ENCODE data around the gene SNX20. TPM values are rescaled to one million over a fixed set of nuclear protein-coding genes. Genes with fewer than 3 reads are reported as not detected.

SNX20 gene
- total RNA-seq, 2 experiments from 2014 or later = 55.4 to 56.9 TPM

GRCh38 chr16:50712956-50713355, 31.8 kb upstream of the SNX20 start:
- no peak overlapping the region for H3K27ac Mint-ChIP-seq
- no peaks in the 10 kb centered on the region for H3K9me3 Mint-ChIP-seq
- no peaks in the 10 kb centered on the region for H3K27me3 Mint-ChIP-seq
- H3K36me3 Mint-ChIP-seq = peaks cover 35% of the 10 kb centered on the region
- ChIA-PET CTCF (no interaction called here), POLR2A (no interaction called here)
- peaks cover 48% of the 10 kb centered on the region for H3K4me1 Mint-ChIP-seq (ENCODE audit: low read depth)
- DNase-seq = no peak
- H3K4me3 Mint-ChIP-seq = no peak overlapping the region
- intact Hi-C loops (cut with micrococcal nuclease) = no loop called here

- ChIA-PET CTCF (no interaction called here), POLR2A (no interaction called here)
- Mint-ChIP-seq H3K36me3 (peaks cover 33% of the 10 kb centered on the region), H3K4me3 (no peak overlapping the region), H3K27ac (no peak overlapping the region), H3K4me1 (ENCODE audit: low read depth) (peaks cover 52% of the 10 kb centered on the region), H3K9me3 (no peaks in the 10 kb centered on the region), H3K27me3 (no peaks in the 10 kb centered on the region)
- intact Hi-C loops (cut with micrococcal nuclease) = no loop called here
- no peak for DNase-seq
Measured at GRCh38 chr16:50712560-50712898, 31.4 kb upstream of the SNX20 start.

GRCh38 chr16:50711862-50712559, 30.9 kb upstream of the SNX20 start:
- H3K27me3 Mint-ChIP-seq = no peaks in the 10 kb centered on the region
- peaks cover 35% of the 10 kb centered on the region for H3K36me3 Mint-ChIP-seq
- no peaks in the 10 kb centered on the region for H3K9me3 Mint-ChIP-seq
- H3K4me3 Mint-ChIP-seq = no peak overlapping the region
- ChIA-PET CTCF (no interaction called here), POLR2A (no interaction called here)
- no peak for DNase-seq
- peaks cover 56% of the 10 kb centered on the region for H3K4me1 Mint-ChIP-seq (ENCODE audit: low read depth)
- no peak overlapping the region for H3K27ac Mint-ChIP-seq
- intact Hi-C loops (cut with micrococcal nuclease) = no loop called here

GRCh38 chr16:50711040-50711439, 29.9 kb upstream of the SNX20 start:
- peaks cover 55% of the 10 kb centered on the region for H3K4me1 Mint-ChIP-seq (ENCODE audit: low read depth)
- CTCF ChIA-PET = no interaction called here

GRCh38 chr16:50709980-50710379, 28.9 kb upstream of the SNX20 start:
- Mint-ChIP-seq H3K27ac (peak overlapping the region; percentile 94), H3K36me3 (peaks cover 44% of the 10 kb centered on the region), H3K4me1 (ENCODE audit: low read depth) (peaks cover 66% of the 10 kb centered on the region), H3K4me3 (no peak overlapping the region), H3K9me3 (peaks cover 7% of the 10 kb centered on the region), H3K27me3 (no peaks in the 10 kb centered on the region)
- ChIA-PET CTCF (interaction anchor here (1.4 kb wide), 1 partner anchor 10 kb away, joined by 4 read pairs; no protein-coding TSS in a partner anchor), POLR2A (no interaction called here)
- intact Hi-C loops (cut with micrococcal nuclease) = no loop called here
- DNase-seq = no peak

More at GRCh38 chr16:50711040-50711439, 29.9 kb upstream of the SNX20 start:
- DNase-seq = no peak
- H3K27ac Mint-ChIP-seq = no peak overlapping the region
- H3K4me3 Mint-ChIP-seq = no peak overlapping the region
- intact Hi-C loops (cut with micrococcal nuclease) = no loop called here
- POLR2A ChIA-PET = no interaction called here
- no peaks in the 10 kb centered on the region for H3K9me3 Mint-ChIP-seq
- H3K27me3 Mint-ChIP-seq = no peaks in the 10 kb centered on the region
- peaks cover 34% of the 10 kb centered on the region for H3K36me3 Mint-ChIP-seq

- ChIA-PET POLR2A (interaction anchor here (1.0 to 2.2 kb wide), 6 partner anchors 10 to 38 kb away, joined by 3 to 21 read pairs (median 5); partner anchors contain the start of gene CYLD), CTCF (interaction anchor here (1.0 to 1.4 kb wide), 6 partner anchors 11 to 97 kb away, joined by 3 to 6 read pairs (median 3); partner anchors contain the start of gene CYLD)
- Mint-ChIP-seq H3K4me1 (ENCODE audit: low read depth) (peaks cover 61% of the 10 kb centered on the region), H3K36me3 (peaks cover 51% of the 10 kb centered on the region), H3K27me3 (no peaks in the 10 kb centered on the region), H3K4me3 (peak overlapping the region; percentile 24), H3K9me3 (peaks cover 15% of the 10 kb centered on the region), H3K27ac (peak overlapping the region; percentile 94)
- intact Hi-C loops (cut with micrococcal nuclease) = no loop called here
- peak; percentile 34 for DNase-seq
Measured at GRCh38 chr16:50709061-50709684, 28.1 kb upstream of the SNX20 start.

- CTCF ChIA-PET = interaction anchor here (0.6 to 1.4 kb wide), 7 partner anchors 12 to 98 kb away, joined by 3 to 6 read pairs (median 3); partner anchors contain the start of gene CYLD
- Mint-ChIP-seq H3K4me1 (ENCODE audit: low read depth) (peaks cover 59% of the 10 kb centered on the region), H3K27me3 (no peaks in the 10 kb centered on the region), H3K36me3 (peaks cover 57% of the 10 kb centered on the region), H3K9me3 (peaks cover 22% of the 10 kb centered on the region), H3K4me3 (peak overlapping the region; percentile 24), H3K27ac (peak overlapping the region; percentile 94)
- peak; percentile 77 for DNase-seq
- POLR2A ChIA-PET = interaction anchor here (1.0 to 2.2 kb wide), 6 partner anchors 9 to 38 kb away, joined by 3 to 21 read pairs (median 5); partner anchors contain the start of gene CYLD
- intact Hi-C loops (cut with micrococcal nuclease) = loop anchor here (1.0 kb wide), 1 partner anchor 8 kb away; no protein-coding TSS in a partner anchor
Measured at GRCh38 chr16:50708373-50709060, 27.4 kb upstream of the SNX20 start.

- intact Hi-C loops (cut with micrococcal nuclease) = no loop called here
- H3K27me3 Mint-ChIP-seq = no peaks in the 10 kb centered on the region
- ChIA-PET POLR2A (no interaction called here), CTCF (no interaction called here)
- peaks cover 22% of the 10 kb centered on the region for H3K9me3 Mint-ChIP-seq
- peak overlapping the region; percentile 23 for H3K27ac Mint-ChIP-seq
- H3K4me1 Mint-ChIP-seq (ENCODE audit: low read depth) = peaks cover 66% of the 10 kb centered on the region
- DNase-seq = no peak
- no peak overlapping the region for H3K4me3 Mint-ChIP-seq
- peaks cover 62% of the 10 kb centered on the region for H3K36me3 Mint-ChIP-seq
Measured at GRCh38 chr16:50706250-50706649, 25.1 kb upstream of the SNX20 start.

- no peak for DNase-seq
- peak overlapping the region; percentile 28 for H3K27ac Mint-ChIP-seq
- H3K4me1 Mint-ChIP-seq (ENCODE audit: low read depth) = peaks cover 72% of the 10 kb centered on the region
- H3K9me3 Mint-ChIP-seq = peaks cover 22% of the 10 kb centered on the region
- peaks cover 64% of the 10 kb centered on the region for H3K36me3 Mint-ChIP-seq
- intact Hi-C loops (cut with micrococcal nuclease) = no loop called here
- ChIA-PET POLR2A (no interaction called here), CTCF (no interaction called here)
- no peak overlapping the region for H3K4me3 Mint-ChIP-seq
- H3K27me3 Mint-ChIP-seq = no peaks in the 10 kb centered on the region
Measured at GRCh38 chr16:50705436-50706110, 24.5 kb upstream of the SNX20 start.

- Mint-ChIP-seq H3K9me3 (peaks cover 22% of the 10 kb centered on the region), H3K36me3 (peaks cover 60% of the 10 kb centered on the region), H3K4me1 (ENCODE audit: low read depth) (peaks cover 76% of the 10 kb centered on the region), H3K27ac (peak overlapping the region; percentile 13), H3K27me3 (no peaks in the 10 kb centered on the region), H3K4me3 (no peak overlapping the region)
- no peak for DNase-seq
- intact Hi-C loops (cut with micrococcal nuclease) = no loop called here
- CTCF ChIA-PET = interaction anchor here (0.8 to 2.9 kb wide), 2 partner anchors 26 to 46 kb away, joined by 4 to 7 read pairs; no protein-coding TSS in a partner anchor
- POLR2A ChIA-PET = no interaction called here
Measured at GRCh38 chr16:50704245-50704644, 23.1 kb upstream of the SNX20 start.

- intact Hi-C loops (cut with micrococcal nuclease) = no loop called here
- Mint-ChIP-seq H3K36me3 (peaks cover 55% of the 10 kb centered on the region), H3K4me3 (no peak overlapping the region), H3K27me3 (no peaks in the 10 kb centered on the region), H3K4me1 (ENCODE audit: low read depth) (peaks cover 76% of the 10 kb centered on the region), H3K9me3 (peaks cover 22% of the 10 kb centered on the region), H3K27ac (peak overlapping the region; percentile 51)
- peak; percentile 40 for DNase-seq
- CTCF ChIA-PET = interaction anchor here (0.6 to 8.6 kb wide), 6 partner anchors 14 to 104 kb away, joined by 3 to 60 read pairs (median 7); no protein-coding TSS in a partner anchor
- POLR2A ChIA-PET = interaction anchor here (0.5 to 1.8 kb wide), 2 partner anchors 38 to 91 kb away, joined by 4 to 10 read pairs; partner anchors contain the start of gene CYLD
Measured at GRCh38 chr16:50702725-50703124, 21.6 kb upstream of the SNX20 start.

Data from activated CD4-positive, alpha-beta memory T cell treated with anti-CD3 and anti-CD28 coated beads for 36 hours (primary cell).